Ishikawa (cell line): ENCODE data around the gene MIEN1.

Experiments
- CEBPB ChIP-seq: IDR thresholded peaks from 2 replicates; pipeline ENCODE4 v1.6.1; 2012
- CREB1 ChIP-seq: IDR thresholded peaks from 2 replicates; pipeline ENCODE4 v1.6.1; 2012; ENCODE audit warnings: low read depth
- EGR1 ChIP-seq: IDR thresholded peaks from 2 replicates; pipeline ENCODE4 v1.6.1; 2012
- EP300 ChIP-seq: IDR thresholded peaks from 2 replicates; pipeline ENCODE4 v1.6.1; 2012; ENCODE audit warnings: borderline replicate concordance
- FOXM1 ChIP-seq: IDR thresholded peaks from 2 replicates; pipeline ENCODE4 v1.6.1; 2012; ENCODE audit warnings: low read depth, borderline replicate concordance
- MAX ChIP-seq: IDR thresholded peaks from 2 replicates; pipeline ENCODE4 v1.6.1; 2012
- NFIC ChIP-seq: IDR thresholded peaks from 2 replicates; pipeline ENCODE4 v1.6.1; 2012
- RAD21 ChIP-seq: IDR thresholded peaks from 2 replicates; pipeline ENCODE4 v1.6.1; 2012; ENCODE audit warnings: low read depth
- REST ChIP-seq: IDR thresholded peaks from 2 replicates; pipeline ENCODE4 v1.6.1; 2012; ENCODE audit warnings: low read depth, mild to moderate bottlenecking
- TAF1 ChIP-seq: IDR thresholded peaks from 2 replicates; pipeline ENCODE4 v1.6.1; 2012; ENCODE audit warnings: low read depth, mild to moderate bottlenecking
- TCF12 ChIP-seq: IDR thresholded peaks from 2 replicates; pipeline ENCODE4 v1.6.1; 2012; ENCODE audit warnings: low read depth
- TEAD4 ChIP-seq: IDR thresholded peaks from 2 replicates; pipeline ENCODE4 v1.6.1; 2012
- USF1 ChIP-seq: IDR thresholded peaks from 2 replicates; pipeline ENCODE4 v1.6.1; 2012
- YY1 ChIP-seq: IDR thresholded peaks from 2 replicates; pipeline ENCODE4 v1.6.1; 2012; ENCODE audit warnings: low read depth
- ZBTB7A ChIP-seq: IDR thresholded peaks from 2 replicates; pipeline ENCODE4 v1.6.1; 2012; ENCODE audit warnings: low read depth

The MIEN1 gene

GRCh38 chr17:39711851-39712250, 18.5 kb downstream of the MIEN1 start:
- TF ChIP-seq TAF1 (no peak), CREB1 (no peak), EGR1 (no peak), MAX (no peak), RAD21 (no peak), NFIC (no peak), FOXM1 (no peak), USF1 (no peak), CEBPB (no peak), YY1 (no peak), TCF12 (no peak), ZBTB7A (no peak), REST (no peak), TEAD4 (no peak), EP300 (no peak)

- no peak for TF ChIP-seq EP300
- TF ChIP-seq USF1: no peak
- TF ChIP-seq RAD21: no peak
These were observed 20.1 kb downstream of the MIEN1 start for GRCh38 chr17:39709998-39710964.

GRCh38 chr17:39709319-39709997, 20.9 kb downstream of the MIEN1 start:
- TF ChIP-seq EP300 (no peak), TAF1 (no peak), YY1 (no peak), CREB1 (no peak), USF1 (no peak), RAD21 (no peak), TEAD4 (no peak), NFIC (no peak)

GRCh38 chr17:39706921-39707337, 23.4 kb downstream of the MIEN1 start:
- no peak for TF ChIP-seq CREB1
- no peak for TF ChIP-seq REST
- no peak for TF ChIP-seq EP300
- TF ChIP-seq NFIC: no peak
- TF ChIP-seq TCF12: no peak
- TF ChIP-seq CEBPB: no peak
- TF ChIP-seq EGR1: no peak
- no peak for TF ChIP-seq TAF1
- no peak for TF ChIP-seq TEAD4
- no peak for TF ChIP-seq MAX
- TF ChIP-seq YY1: no peak
- TF ChIP-seq RAD21: no peak
- TF ChIP-seq USF1: no peak

- TF ChIP-seq ZBTB7A: no peak
- no peak for TF ChIP-seq CREB1
- TF ChIP-seq NFIC: no peak
These were observed 23.9 kb downstream of the MIEN1 start for GRCh38 chr17:39706383-39706782.
